Suprapubic skin (tissue), 4 donors: Measurements from ENCODE around the gene CASP4. TPM values are rescaled to one million over a fixed set of nuclear protein-coding genes. Genes with fewer than 3 reads are reported as not detected.
"Not testable (repeated sequence)": the region's sequence is repeated elsewhere in the genome, so short reads cannot be mapped to it uniquely, and the experiment has no call there.

Experiments used
- DNase-seq, 2 donors: peaks; one replicate each; pipeline ENCODE4 v3.0.0-alpha.2; 2019; ENCODE audit warnings: low spot score in 2 of 2
- H3K27ac ChIP-seq: fragments of 200-600 bp; sonication (generic); one replicate; pipeline ENCODE4 v1.5.1; 2019
- H3K27me3 ChIP-seq: fragments of 200-600 bp; sonication (generic); one replicate; pipeline ENCODE4 v1.5.1; 2019
- H3K36me3 ChIP-seq: fragments of 200-600 bp; sonication (generic); one replicate; pipeline ENCODE4 v1.5.1; 2019
- H3K4me1 ChIP-seq: fragments of 200-600 bp; sonication (generic); one replicate; pipeline ENCODE4 v1.5.1; 2019
- H3K4me3 ChIP-seq: fragments of 200-600 bp; sonication (generic); one replicate; pipeline ENCODE4 v1.5.1; 2019; ENCODE audit warnings: mild to moderate bottlenecking
- H3K9me3 ChIP-seq: fragments of 200-600 bp; sonication (generic); one replicate; pipeline ENCODE4 v1.5.1; 2019
- EP300 ChIP-seq: sonication (generic); formaldehyde crosslinking; IDR thresholded peaks from one replicate; pipeline ENCODE4 v1.6.1; 2017; ENCODE audit warnings: antibody characterized with exemption
- POLR2A ChIP-seq, 2 donors: fragments of 450-650 bp; IDR thresholded peaks; one replicate each; pipeline ENCODE4 v1.6.1; 2017; ENCODE audit warnings: antibody characterized with exemption in 2 of 2, mild to moderate bottlenecking in 2 of 2, moderate library complexity in 2 of 2
- POLR2AphosphoS5 ChIP-seq, 3 donors: sonication (generic); formaldehyde crosslinking; IDR thresholded peaks; one replicate each; pipeline ENCODE4 v1.6.1; 2017; ENCODE audit warnings: antibody characterized with exemption in 3 of 3
- WGBS: methylation state at CpG from one replicate; pipeline ENCODE4 v1.1.5; 2018; 5-methylcytosine and 5-hydroxymethylcytosine counted together
- total RNA-seq, 4 donors: library from RNA; depleted of rRNA; stranded (reverse); fragments of >200 nt; gene quantifications; one replicate each; pipeline ENCODE4 v1.1.0, GENCODE V29; 2016
- TF ChIP-seq, protein P1 (sequence below), 2 donors: fragments of 200-600 bp in 1 of 2; fragments of 450-650 bp in 1 of 2; sonication (generic) in 1 of 2; IDR thresholded peaks; one replicate each; pipeline ENCODE4 v1.5.1; 2016 to 2019; ENCODE audit warnings: antibody characterized with exemption in 2 of 2, mild to moderate bottlenecking in 1 of 2, moderate library complexity in 1 of 2

The CASP4 gene
- total RNA-seq, 4 donors from 2014 or later: 98.3 to 272 (median 129) TPM

DNA sequence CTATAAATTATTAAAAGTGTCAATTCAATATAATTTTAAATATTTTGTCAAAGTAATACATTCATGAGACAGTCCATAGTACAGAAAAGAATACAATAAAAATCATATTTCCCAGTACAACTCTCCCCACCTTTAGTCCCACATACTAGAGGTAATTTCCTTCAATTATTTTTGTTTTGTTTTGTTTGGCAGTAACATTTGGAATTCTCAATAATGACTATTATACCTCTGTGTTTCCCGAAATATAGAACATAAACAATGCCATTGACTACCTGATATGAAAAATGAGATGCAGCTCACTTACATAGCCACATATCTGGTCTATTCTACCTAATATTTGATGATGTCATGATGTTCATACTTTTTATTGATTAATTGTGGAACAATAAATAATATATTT, 24.4 kb upstream of the CASP4 start:
- no peaks in the 10 kb centered on the region for H3K27me3 ChIP-seq
- no peaks in the 10 kb centered on the region for H3K36me3 ChIP-seq
- TF ChIP-seq POLR2A (IDR thresholded peaks at IDR 0.05) (no peak), EP300 (no peak), POLR2AphosphoS5 (IDR thresholded peaks at IDR 0.05) (no peak)
- TF ChIP-seq, protein P1, sequence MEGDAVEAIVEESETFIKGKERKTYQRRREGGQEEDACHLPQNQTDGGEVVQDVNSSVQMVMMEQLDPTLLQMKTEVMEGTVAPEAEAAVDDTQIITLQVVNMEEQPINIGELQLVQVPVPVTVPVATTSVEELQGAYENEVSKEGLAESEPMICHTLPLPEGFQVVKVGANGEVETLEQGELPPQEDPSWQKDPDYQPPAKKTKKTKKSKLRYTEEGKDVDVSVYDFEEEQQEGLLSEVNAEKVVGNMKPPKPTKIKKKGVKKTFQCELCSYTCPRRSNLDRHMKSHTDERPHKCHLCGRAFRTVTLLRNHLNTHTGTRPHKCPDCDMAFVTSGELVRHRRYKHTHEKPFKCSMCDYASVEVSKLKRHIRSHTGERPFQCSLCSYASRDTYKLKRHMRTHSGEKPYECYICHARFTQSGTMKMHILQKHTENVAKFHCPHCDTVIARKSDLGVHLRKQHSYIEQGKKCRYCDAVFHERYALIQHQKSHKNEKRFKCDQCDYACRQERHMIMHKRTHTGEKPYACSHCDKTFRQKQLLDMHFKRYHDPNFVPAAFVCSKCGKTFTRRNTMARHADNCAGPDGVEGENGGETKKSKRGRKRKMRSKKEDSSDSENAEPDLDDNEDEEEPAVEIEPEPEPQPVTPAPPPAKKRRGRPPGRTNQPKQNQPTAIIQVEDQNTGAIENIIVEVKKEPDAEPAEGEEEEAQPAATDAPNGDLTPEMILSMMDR (IDR thresholded peaks at IDR 0.05): no peak
- DNase-seq: no peak
- no peak overlapping the region for H3K4me3 ChIP-seq
- H3K9me3 ChIP-seq: no peaks in the 10 kb centered on the region
- 72% methylated on average over 1 of the region's 1 CpG for WGBS
- H3K4me1 ChIP-seq: no peaks in the 10 kb centered on the region
- no peak overlapping the region for H3K27ac ChIP-seq

DNA sequence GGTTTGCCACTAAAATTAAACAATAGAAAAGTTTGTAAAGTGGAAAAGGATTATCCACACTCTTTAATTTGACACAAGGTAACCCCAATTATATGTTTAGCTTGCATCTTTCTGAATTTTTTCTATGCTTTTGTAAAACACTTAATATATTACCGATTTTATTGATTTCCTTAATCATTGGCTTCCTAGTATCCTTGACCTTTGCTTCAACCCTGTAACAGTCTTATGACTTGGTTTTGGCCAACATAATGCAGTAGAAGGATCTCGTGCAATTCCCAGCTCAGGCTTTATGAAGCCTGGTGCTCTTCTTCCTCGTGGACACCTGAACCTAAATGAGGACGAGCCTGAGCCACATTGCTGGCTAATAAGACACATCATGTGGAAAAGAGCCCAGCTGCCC, 23.6 kb upstream of the CASP4 start:
- H3K27me3 ChIP-seq: no peaks in the 10 kb centered on the region
- H3K4me3 ChIP-seq: no peak overlapping the region
- H3K9me3 ChIP-seq: no peaks in the 10 kb centered on the region
- no peaks in the 10 kb centered on the region for H3K36me3 ChIP-seq
- 88% methylated on average over 4 of the region's 4 CpGs for WGBS
- H3K27ac ChIP-seq: no peak overlapping the region
- H3K4me1 ChIP-seq: no peaks in the 10 kb centered on the region
- TF ChIP-seq POLR2AphosphoS5 (IDR thresholded peaks at IDR 0.05): no peak
- TF ChIP-seq EP300: no peak
- TF ChIP-seq POLR2A (IDR thresholded peaks at IDR 0.05): no peak
- TF ChIP-seq, protein P1 (IDR thresholded peaks at IDR 0.05): no peak
- no peak for DNase-seq

DNA sequence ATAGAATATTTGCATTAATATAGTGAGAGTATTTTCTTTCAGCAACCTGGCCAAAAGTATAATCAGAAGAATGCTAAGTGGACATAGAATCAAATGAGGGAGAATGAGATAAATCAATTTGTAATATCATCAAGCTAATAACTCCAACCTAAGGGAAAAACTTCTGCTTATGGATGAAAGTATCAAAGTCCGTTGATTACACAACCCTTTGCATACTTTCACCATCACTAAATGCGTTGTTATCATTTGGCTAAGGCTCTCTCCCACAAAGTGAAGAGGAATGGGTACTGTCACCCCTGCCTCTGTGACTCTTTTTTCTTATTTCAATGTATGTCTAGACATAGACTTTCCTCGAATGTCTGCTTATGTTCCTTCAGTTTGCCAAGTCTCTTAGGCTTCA, 16.4 kb upstream of the CASP4 start:
- no peaks in the 10 kb centered on the region for H3K9me3 ChIP-seq
- TF ChIP-seq EP300 (no peak), POLR2A (IDR thresholded peaks at IDR 0.05) (no peak), POLR2AphosphoS5 (IDR thresholded peaks at IDR 0.05) (no peak)
- TF ChIP-seq, protein P1 (IDR thresholded peaks at IDR 0.05): no peak
- no peak overlapping the region for H3K4me3 ChIP-seq
- no peak overlapping the region for H3K27ac ChIP-seq
- H3K36me3 ChIP-seq: no peaks in the 10 kb centered on the region
- no peaks in the 10 kb centered on the region for H3K27me3 ChIP-seq
- WGBS: 90% methylated on average over 3 of the region's 3 CpGs
- no peak for DNase-seq
- no peaks in the 10 kb centered on the region for H3K4me1 ChIP-seq

DNA sequence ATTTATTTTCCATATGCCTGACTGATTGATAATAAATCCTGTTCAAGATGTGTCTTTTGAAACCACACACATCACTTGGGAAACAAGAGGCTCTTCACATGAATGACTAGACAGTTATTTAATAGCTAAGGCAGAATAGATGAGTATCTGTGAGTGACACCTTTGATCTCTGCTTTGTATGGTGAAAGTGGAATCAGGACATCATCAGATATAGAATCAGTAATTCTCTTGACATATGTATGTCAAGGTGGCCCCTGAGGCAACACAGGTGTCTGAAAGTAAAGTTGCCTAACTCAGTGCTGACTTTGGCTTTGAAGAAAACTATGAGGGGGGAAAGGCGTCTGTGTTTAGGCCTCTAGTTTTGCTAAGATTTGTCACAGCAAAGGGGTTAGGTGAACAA, 11.5 kb upstream of the CASP4 start:
- no peaks in the 10 kb centered on the region for H3K27me3 ChIP-seq
- no peak for DNase-seq
- H3K9me3 ChIP-seq: no peaks in the 10 kb centered on the region
- H3K4me3 ChIP-seq: no peak overlapping the region
- H3K36me3 ChIP-seq: no peaks in the 10 kb centered on the region
- TF ChIP-seq EP300 (no peak), POLR2AphosphoS5 (IDR thresholded peaks at IDR 0.05) (no peak), POLR2A (IDR thresholded peaks at IDR 0.05) (no peak)
- TF ChIP-seq, protein P1 (IDR thresholded peaks at IDR 0.05): no peak
- H3K27ac ChIP-seq: no peak overlapping the region
- no peaks in the 10 kb centered on the region for H3K4me1 ChIP-seq
- WGBS: 59% methylated on average over 1 of the region's 1 CpG

DNA sequence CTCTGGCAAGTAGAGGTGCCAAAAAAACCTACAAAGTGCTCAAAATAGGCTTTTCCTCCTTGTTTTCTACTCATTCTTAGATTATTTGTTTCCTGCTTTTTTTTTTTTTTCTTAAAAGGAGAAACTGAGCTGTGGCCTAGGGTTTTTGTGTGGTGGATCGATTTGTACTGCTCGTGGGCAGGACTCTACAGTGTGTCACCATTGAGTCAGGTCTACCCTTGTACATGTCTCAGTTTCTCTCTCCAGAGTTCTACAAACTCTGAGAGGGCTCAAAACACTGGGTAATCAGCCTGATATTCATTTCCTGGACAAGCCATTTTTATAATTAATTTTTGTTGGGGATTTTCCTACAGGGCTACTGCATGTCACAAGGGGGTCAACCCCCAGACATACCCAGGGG, 5.2 kb upstream of the CASP4 start:
- no peaks in the 10 kb centered on the region for H3K9me3 ChIP-seq
- peaks cover 10% of the 10 kb centered on the region for H3K4me1 ChIP-seq
- no peaks in the 10 kb centered on the region for H3K36me3 ChIP-seq
- no peaks in the 10 kb centered on the region for H3K27me3 ChIP-seq
- H3K27ac ChIP-seq: no peak overlapping the region
- no peak overlapping the region for H3K4me3 ChIP-seq
- TF ChIP-seq POLR2AphosphoS5 (IDR thresholded peaks at IDR 0.05) (no peak), POLR2A (IDR thresholded peaks at IDR 0.05) (no peak), EP300 (no peak)
- TF ChIP-seq, protein P1 (IDR thresholded peaks at IDR 0.05): no peak
- no peak for DNase-seq
- 96% methylated on average over 2 of the region's 2 CpGs for WGBS

DNA sequence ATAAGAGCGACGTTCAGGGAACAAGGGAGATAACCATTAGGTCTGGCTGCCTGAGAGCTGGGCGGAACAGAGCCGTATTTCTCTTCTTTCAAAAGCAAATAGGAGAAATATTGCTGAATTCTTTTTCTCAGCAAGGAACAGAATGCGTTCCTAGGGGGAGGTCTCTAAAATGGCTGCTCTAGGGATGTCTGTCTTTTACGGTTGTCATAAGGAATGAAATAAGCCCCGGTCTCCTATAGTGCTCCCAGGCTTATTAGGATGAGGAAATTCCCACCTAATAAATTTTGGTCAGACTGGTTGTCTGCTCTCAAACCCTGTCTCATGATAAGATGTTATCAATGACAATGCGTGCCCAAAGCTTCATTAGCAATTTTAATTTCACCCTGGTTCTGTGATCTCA, 4.5 kb upstream of the CASP4 start:
- H3K27me3 ChIP-seq, H3K27ac ChIP-seq, H3K36me3 ChIP-seq, DNase-seq, H3K4me3 ChIP-seq, H3K4me1 ChIP-seq, H3K9me3 ChIP-seq: not testable (repeated sequence)
- 93% methylated on average over 8 of the region's 8 CpGs for WGBS
